Mesothelial cell of epicardium (in vitro differentiated cells): Measurements from ENCODE around the gene CCDC170. TPM values are rescaled to one million over a fixed set of nuclear protein-coding genes. Genes with fewer than 3 reads are reported as not detected.

Experiments
- DNase-seq, 2 experiments: peaks; one replicate each; pipeline ENCODE4 v3.0.0; 2021; ENCODE audit warnings: low spot score in 2 of 2; ENCODE audit not compliant: unreplicated experiment in 2 of 2
- H3K27ac Mint-ChIP-seq: 2 replicates; pipeline ENCODE4 v1.8.0; 2021; ENCODE audit warnings: mixed read lengths
- H3K27me3 Mint-ChIP-seq: 2 replicates; pipeline ENCODE4 v1.8.0; 2021; ENCODE audit warnings: low read depth, mixed read lengths
- H3K36me3 Mint-ChIP-seq: 2 replicates; pipeline ENCODE4 v1.8.0; 2021; ENCODE audit warnings: mixed read lengths
- H3K4me1 Mint-ChIP-seq: 2 replicates; pipeline ENCODE4 v1.8.0; 2021; ENCODE audit warnings: mixed read lengths
- H3K4me3 Mint-ChIP-seq: 2 replicates; pipeline ENCODE4 v1.8.0; 2021; ENCODE audit warnings: mild to moderate bottlenecking, moderate library complexity, mixed read lengths
- H3K9me3 Mint-ChIP-seq: 2 replicates; pipeline ENCODE4 v1.8.0; 2021; ENCODE audit warnings: mixed read lengths
- CTCF ChIP-seq: fragments of 200-600 bp; sonication (generic); IDR thresholded peaks from one replicate; pipeline ENCODE4 v1.5.0; 2021; ENCODE audit warnings: antibody characterized with exemption; ENCODE audit not compliant: unreplicated experiment
- total RNA-seq: library from RNA; stranded (reverse); gene quantifications from 3 replicates; pipeline ENCODE4 v1.2.1, GENCODE V29; 2021

Gene CCDC170
- total RNA-seq, 1 donor from 2014 or later = 3.0 TPM

- no peaks in the 10 kb centered on the region for H3K4me1 Mint-ChIP-seq
- no peak overlapping the region for H3K4me3 Mint-ChIP-seq
- no peak for DNase-seq
- no peak for TF ChIP-seq CTCF
- H3K9me3 Mint-ChIP-seq = no peaks in the 10 kb centered on the region
- H3K27me3 Mint-ChIP-seq = no peaks in the 10 kb centered on the region
- H3K36me3 Mint-ChIP-seq = no peaks in the 10 kb centered on the region
- H3K27ac Mint-ChIP-seq = no peak overlapping the region
These were observed 140.5 kb downstream of the CCDC170 start for GRCh38 chr6:151634336-151634720.

- Mint-ChIP-seq H3K4me1 (no peaks in the 10 kb centered on the region), H3K36me3 (no peaks in the 10 kb centered on the region), H3K27me3 (no peaks in the 10 kb centered on the region), H3K4me3 (no peak overlapping the region), H3K9me3 (peaks cover 3% of the 10 kb centered on the region), H3K27ac (no peak overlapping the region)
- no peak for DNase-seq
- TF ChIP-seq CTCF = no peak
These were observed 141.9 kb downstream of the CCDC170 start for GRCh38 chr6:151635741-151636140.

- TF ChIP-seq CTCF = no peak
- H3K4me1 Mint-ChIP-seq = no peaks in the 10 kb centered on the region
- H3K27me3 Mint-ChIP-seq = peaks cover 2% of the 10 kb centered on the region
- no peaks in the 10 kb centered on the region for H3K36me3 Mint-ChIP-seq
- no peak for DNase-seq
- no peak overlapping the region for H3K27ac Mint-ChIP-seq
- peaks cover 15% of the 10 kb centered on the region for H3K9me3 Mint-ChIP-seq
- H3K4me3 Mint-ChIP-seq = no peak overlapping the region
These were observed 144.0 kb downstream of the CCDC170 start for GRCh38 chr6:151637814-151638213.

DNA sequence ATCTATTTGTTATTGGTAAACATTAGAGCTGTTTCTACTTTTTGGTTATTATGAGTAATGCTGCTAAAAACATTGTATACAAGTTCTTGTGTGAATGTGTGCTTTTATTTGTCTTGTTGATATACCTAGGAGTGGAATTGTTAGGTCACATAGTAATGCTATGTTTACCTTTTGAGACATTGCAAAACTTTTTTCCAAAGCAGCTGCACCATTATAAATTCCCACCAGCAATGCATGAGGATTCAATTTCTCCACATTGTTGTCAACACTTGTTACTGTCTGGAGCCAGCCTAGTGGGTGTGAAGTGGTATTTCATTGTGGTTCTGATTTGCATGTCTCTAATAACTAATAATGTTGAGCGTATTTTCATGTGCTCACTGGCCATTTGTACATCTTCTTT, 145.9 kb downstream of the CCDC170 start:
- no peaks in the 10 kb centered on the region for H3K36me3 Mint-ChIP-seq
- TF ChIP-seq CTCF = no peak

GRCh38 chr6:151641028-151641427, 147.2 kb downstream of the CCDC170 start:
- peaks cover 17% of the 10 kb centered on the region for H3K27me3 Mint-ChIP-seq
- no peaks in the 10 kb centered on the region for H3K4me1 Mint-ChIP-seq
- no peak overlapping the region for H3K27ac Mint-ChIP-seq
- H3K36me3 Mint-ChIP-seq = no peaks in the 10 kb centered on the region
- TF ChIP-seq CTCF = no peak
- no peak overlapping the region for H3K4me3 Mint-ChIP-seq
- DNase-seq = no peak
- peaks cover 16% of the 10 kb centered on the region for H3K9me3 Mint-ChIP-seq

More for the DNA sequence above, 145.9 kb downstream of the CCDC170 start:
- Mint-ChIP-seq H3K4me1 (no peaks in the 10 kb centered on the region), H3K27ac (no peak overlapping the region), H3K4me3 (no peak overlapping the region), H3K9me3 (peaks cover 15% of the 10 kb centered on the region), H3K27me3 (peaks cover 6% of the 10 kb centered on the region)
- no peak for DNase-seq
